ENCODE measurements around the gene TBL1XR1.
"Not testable (repeated sequence)": the region's sequence is repeated elsewhere in the genome, so short reads cannot be mapped to it uniquely, and the experiment has no call there.

The TBL1XR1 gene

GRCh38 chr3:177141471-177141870 is 55.8 kb downstream of the TBL1XR1 start:
- no peak for TF ChIP-seq CTCF (IDR thresholded peaks at IDR 0.05; ENCODE audit: insufficient read depth, missing control alignments)
- DNase-seq (ENCODE audit: insufficient read length, low spot score) (no peak), FAIRE-seq (no peak)

GRCh38 chr3:177139220-177139619 is 58.1 kb downstream of the TBL1XR1 start:
- FAIRE-seq; DNase-seq (ENCODE audit: insufficient read length, low spot score): not testable (repeated sequence)

- no peak for DNase-seq (ENCODE audit: insufficient read length, low spot score)
- FAIRE-seq, result no peak
- TF ChIP-seq CTCF (IDR thresholded peaks at IDR 0.05; ENCODE audit: insufficient read depth, missing control alignments), result no peak
Observed at GRCh38 chr3:177137774-177138705, 59.2 kb downstream of the TBL1XR1 start.

DNA sequence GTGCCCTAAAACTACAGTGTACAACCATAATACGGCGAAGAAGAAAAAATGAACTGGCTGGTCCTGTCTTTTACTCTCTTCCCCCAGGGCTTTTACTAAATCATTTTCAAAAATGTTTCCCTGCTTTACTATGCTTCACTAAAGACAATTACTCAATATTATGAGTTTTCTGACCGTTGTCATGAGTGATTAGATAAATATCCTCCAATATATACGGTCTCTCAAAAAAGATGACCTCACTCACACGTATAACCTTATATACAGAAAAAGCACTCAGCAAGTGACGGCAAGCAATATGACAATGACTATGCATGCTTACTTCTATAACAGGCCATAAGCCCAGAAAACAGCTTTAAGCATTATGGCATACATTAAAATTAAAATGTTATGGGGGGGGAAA is 60.5 kb downstream of the TBL1XR1 start:
- TF ChIP-seq CTCF (IDR thresholded peaks at IDR 0.05; ENCODE audit: insufficient read depth, missing control alignments), result no peak
- no peak for FAIRE-seq

DNA sequence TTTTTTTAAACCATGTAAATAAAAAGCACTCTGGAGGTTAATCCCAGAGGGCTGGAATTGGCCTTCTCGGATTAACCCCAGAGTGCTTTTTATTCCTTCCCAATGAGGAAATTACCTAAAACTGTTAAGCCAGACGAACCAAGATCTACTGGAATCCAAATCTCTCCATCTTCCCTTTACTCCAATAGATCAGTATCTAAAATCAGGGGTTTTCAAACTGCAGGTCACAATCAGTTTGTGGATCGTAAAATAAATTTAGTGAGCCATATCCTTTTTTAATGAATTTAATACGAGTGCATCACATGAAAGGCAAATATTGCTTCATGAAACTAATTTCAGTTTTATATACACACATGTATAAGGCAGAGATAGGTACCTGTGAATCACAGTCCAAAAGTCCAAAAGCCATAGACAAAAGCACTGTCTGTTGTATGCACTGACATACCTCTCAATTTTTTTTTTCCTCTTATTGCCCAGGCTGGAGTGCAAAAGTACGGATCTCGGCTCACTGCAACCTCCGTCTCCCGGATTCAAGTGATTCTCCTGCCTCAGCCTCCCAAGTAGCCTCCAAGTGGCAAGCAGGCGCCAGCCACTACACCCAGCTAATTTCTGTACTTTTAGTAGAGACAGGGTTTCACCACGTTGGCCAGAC is 61.3 kb downstream of the TBL1XR1 start:
- no peak for FAIRE-seq
- TF ChIP-seq CTCF (IDR thresholded peaks at IDR 0.05; ENCODE audit: insufficient read depth, missing control alignments), result no peak
- no peak for DNase-seq (ENCODE audit: insufficient read length, low spot score)

More for the DNA sequence above, 60.5 kb downstream of the TBL1XR1 start:
- no peak for DNase-seq (ENCODE audit: insufficient read length, low spot score)

- DNase-seq (ENCODE audit: insufficient read length, low spot score) (no peak), FAIRE-seq (no peak)
- TF ChIP-seq CTCF (IDR thresholded peaks at IDR 0.05; ENCODE audit: insufficient read depth, missing control alignments), result no peak
Observed at GRCh38 chr3:177134816-177135210, 62.5 kb downstream of the TBL1XR1 start.

DNA sequence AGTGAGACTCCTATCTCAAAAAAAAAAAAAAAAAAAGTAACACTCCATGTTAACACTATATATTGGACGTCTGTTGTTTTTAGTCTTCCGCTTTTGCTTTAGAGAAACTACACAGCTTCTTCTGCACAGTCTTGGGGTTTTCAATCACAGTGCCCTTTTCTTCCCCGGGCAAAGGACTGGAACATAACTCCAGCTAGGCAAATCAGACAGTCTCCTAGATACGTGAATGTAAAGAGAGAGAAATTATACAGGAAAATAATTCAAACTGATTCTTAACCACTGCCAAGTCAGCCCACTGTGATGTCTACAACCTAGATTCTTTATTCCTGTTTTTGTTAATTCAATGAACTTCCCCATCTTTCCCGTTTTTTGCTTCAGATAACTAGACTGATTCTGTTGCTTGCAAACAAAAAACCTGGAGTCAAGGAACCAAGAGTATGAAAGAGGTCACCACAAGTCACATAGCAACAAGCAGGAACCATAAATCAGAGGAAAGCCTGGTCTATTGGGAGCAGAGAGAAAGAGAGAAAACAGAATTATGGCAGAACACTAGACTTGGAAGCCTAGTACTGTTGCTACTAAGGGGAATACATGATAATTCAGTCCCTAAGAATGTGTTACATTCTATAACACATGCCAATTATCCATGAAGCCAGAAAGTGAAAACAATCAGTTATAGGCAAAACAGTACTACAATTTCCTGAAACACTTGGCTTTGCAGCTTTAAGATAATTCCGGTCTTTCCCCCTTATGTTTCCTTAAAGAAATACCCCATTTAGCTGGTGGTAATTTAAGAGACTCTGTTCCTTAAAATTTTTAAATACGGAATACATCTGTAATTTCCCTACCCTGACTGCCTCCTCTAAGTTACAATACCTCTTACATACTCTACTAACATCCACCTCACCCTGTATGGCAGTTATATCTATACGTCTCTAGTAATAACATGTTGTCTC is 63.1 kb downstream of the TBL1XR1 start:
- no peak for DNase-seq (ENCODE audit: insufficient read length, low spot score)
- TF ChIP-seq CTCF (IDR thresholded peaks at IDR 0.05; ENCODE audit: insufficient read depth, missing control alignments), result no peak

More for the DNA sequence above, 63.1 kb downstream of the TBL1XR1 start:
- FAIRE-seq, result no peak
